CD4-positive, alpha-beta T cell treated with Interleukin-4 for 4 hours (primary cell): ENCODE results near the gene LY6G6F.

ENCODE experiments used
- DNase-seq: peaks from one replicate; pipeline ENCODE4 v3.0.0-alpha.2; 2020

Gene LY6G6F

DNA sequence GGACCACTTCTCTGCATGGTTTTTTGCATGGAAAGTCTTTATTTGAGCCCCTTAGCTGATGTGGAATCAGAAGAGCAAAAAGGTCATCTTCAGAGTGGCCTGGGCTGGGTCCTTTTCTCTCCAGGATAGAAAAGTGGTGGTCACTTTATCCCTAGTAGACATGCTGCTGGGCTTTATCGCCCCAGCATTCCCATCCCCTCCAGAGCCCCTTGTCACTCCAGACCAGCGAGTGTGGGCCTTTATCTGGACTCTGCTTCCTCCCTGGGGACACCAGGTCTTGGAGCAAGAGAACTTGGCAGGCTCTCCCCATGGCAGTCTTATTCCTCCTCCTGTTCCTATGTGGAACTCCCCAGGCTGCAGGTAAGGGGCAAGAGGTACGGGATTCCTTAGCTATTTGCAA lies at the start of gene LY6G6F:
Gene LY6G6F, plus strand, starts transcription at position 268 of the 400 bp plus-strand sequence. Its CDS starts 41 bp downstream, at position 309.
- no peak for DNase-seq

GRCh38 chr6:31657406-31658157 lies 49.1 kb upstream of the LY6G6F start:
- DNase-seq = peak; percentile 29

- DNase-seq = no peak
Observed at GRCh38 chr6:31658158-31658688, 48.4 kb upstream of the LY6G6F start.

DNA sequence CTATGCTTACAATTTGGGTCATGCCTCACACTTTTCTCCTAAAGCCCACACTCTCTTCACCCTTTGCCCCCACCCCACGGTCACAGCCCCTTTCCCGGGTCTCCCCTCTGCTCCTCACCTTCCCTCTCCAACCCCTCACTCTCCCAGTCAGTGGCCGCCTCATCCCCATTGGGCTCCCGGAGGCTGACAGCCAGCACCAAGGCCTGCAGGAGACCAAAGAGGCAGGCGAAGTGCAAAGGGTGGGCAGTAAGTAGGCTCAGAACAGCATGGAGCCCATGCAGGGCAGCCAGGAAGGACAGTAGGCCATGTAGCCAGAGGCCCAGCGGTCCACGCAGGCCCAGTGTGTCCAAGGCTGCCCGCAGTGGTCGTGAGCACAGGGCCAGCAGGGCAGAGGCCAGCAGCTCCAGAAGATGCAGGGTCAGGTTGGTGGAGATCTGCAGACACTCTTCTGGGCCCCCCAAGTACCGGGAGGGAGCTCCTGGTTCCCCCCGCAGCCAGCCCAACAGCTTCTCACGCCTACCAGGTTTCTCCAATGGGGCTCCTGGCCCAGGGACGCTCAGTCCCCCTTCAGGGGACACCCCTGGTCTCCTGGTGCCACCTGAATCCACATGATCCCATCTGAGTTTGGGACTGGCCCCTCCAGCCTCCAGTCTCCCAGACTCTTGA lies 47.5 kb upstream of the LY6G6F start:
- no peak for DNase-seq

GRCh38 chr6:31659649-31660380 lies 46.9 kb upstream of the LY6G6F start:
- DNase-seq = peak; percentile 57

- DNase-seq = peak; percentile 71
Observed at GRCh38 chr6:31660381-31661261, 46.0 kb upstream of the LY6G6F start, which contains the start of gene C6orf47. Gene C6orf47 (minus strand): TSS chr6:31660778. CDS start chr6:31659947, 831 bp downstream.

DNA sequence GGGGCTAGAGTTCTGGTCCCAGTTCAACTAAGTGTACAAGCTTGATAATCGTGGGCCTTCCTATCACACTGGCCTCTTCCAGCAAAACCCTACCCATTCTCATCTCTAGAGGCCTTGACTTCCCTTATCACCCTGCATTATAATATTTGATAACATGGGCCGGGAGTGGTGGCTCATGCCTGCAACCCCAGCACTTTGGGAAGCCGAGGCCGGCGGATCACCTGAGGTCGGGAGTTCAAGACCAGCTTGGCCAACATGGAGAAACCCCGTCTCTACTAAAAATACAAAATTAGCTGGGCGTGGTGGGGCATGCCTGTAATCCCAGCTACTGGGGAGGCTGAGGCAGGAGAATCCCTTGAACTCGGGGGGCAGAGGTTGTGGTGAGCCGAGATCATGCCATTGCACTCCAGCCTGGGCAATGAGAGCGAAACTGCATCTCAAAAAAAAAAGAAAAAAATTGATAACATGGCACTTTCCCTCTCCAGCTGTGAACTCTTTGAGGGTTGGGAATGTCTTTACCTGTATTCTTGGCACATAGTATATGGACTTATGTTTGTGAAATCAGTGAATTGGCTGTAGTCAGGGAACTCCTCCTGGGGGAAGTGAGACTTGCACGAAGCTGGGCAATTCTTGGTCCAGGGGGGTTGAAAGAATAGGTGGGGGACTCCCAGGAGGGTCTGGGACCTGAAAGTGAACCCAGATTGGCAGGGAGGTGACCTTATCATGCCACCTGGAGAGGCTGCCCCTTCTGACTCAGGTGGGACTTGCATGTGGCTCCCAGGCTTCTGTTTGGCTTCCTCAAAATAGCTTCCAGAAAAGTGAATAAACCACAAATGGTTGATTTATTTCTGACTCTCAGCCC lies 45.2 kb upstream of the LY6G6F start:
- no peak for DNase-seq

GRCh38 chr6:31662124-31662723 lies 44.4 kb upstream of the LY6G6F start:
- DNase-seq = no peak

- no peak for DNase-seq
Observed at GRCh38 chr6:31663126-31663960, 43.3 kb upstream of the LY6G6F start.

GRCh38 chr6:31663961-31664789 lies 42.5 kb upstream of the LY6G6F start:
- DNase-seq = no peak

GRCh38 chr6:31664790-31665500 lies 41.7 kb upstream of the LY6G6F start, which contains the start of gene GPANK1:
Gene GPANK1 (minus strand): TSS chr6:31664997. CDS start chr6:31664478, 519 bp downstream.
- DNase-seq = peak; percentile 93

DNA sequence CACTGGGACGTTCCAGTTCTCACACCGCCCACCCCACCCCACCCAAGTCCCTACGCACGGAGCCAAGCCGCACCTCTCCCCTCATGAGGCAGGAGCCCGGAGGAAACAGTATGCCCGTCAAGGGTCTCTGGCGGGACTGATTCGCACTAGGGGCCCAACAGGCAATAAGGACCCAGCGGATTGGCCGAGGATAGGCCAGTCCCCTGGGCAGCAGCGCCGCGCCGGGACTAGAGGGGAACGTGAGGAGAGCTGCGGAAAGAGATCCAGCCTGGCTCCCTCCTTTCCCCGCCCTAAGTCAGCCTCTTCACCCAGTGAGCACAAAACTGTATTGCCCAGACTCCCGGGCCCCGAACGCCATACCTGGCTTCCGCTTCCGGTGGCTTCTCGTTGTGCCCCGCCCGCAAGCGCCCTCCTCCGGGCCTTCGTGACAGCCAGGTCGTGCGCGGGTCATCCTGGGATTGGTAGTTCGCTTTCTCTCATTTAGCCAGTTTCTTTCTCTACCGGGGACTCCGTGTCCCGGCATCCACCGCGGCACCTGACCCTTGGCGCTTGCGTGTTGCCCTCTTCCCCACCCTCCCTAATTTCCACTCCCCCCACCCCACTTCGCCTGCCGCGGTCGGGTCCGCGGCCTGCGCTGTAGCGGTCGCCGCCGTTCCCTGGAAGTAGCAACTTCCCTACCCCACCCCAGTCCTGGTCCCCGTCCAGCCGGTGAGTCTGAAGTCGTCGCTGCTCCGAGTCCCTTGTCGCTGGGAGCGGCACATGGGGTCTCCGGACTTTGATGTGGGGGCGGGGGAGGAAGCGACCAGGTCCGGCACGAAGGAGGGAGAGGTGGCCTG lies 40.9 kb upstream of the LY6G6F start, which contains the start of gene CSNK2B:
Gene CSNK2B, plus strand, starts transcription at position 580 of the 836 bp plus-strand sequence. CDS start 752 bp downstream, outside the sequence.
- peak; percentile 97 for DNase-seq

DNA sequence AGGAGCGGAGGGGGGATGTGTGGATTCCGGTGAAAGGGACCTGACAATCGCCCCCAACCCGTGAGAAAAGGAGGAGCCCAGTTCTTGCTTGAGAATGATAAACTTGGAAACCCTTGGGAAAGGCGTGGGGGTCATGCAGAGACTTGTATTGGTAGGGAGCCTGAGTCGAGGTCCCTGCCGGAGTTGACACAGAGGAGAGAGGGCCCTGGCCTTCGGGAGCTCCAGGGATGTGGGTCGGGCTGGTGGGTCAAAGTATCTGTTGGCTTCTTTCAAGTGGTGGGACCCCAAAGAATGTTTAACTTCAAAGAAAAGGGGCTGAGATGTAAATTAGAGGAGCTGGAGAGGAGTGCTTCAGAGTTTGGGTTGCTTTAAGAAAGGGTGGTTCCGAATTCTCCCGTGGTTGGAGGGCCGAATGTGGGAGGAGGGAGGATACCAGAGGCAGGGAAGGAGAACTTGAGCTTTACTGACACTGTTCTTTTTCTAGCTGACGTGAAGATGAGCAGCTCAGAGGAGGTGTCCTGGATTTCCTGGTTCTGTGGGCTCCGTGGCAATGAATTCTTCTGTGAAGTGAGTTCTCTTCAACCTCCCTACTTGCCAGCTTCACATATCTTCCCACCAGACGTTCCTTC lies 40.2 kb upstream of the LY6G6F start:
- no peak for DNase-seq

DNA sequence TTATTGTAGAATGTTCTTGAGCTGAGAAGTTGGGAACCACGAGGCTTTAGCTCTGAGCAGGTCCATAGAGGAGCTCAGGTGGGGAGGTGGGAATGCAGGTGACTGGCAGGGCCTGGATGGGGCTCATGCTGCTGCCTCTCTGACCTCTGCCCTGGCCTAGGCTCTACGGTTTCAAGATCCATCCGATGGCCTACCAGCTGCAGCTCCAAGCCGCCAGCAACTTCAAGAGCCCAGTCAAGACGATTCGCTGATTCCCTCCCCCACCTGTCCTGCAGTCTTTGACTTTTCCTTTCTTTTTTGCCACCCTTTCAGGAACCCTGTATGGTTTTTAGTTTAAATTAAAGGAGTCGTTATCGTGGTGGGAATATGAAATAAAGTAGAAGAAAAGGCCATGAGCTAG lies 37.0 kb upstream of the LY6G6F start, which contains the start of gene LY6G5B:
Gene LY6G5B, plus strand, starts transcription at position 301 of the 400 bp plus-strand sequence. CDS start 975 bp downstream, outside the sequence.
- no peak for DNase-seq

- DNase-seq = no peak
Observed at GRCh38 chr6:31676322-31676903, 30.3 kb upstream of the LY6G6F start.

DNA sequence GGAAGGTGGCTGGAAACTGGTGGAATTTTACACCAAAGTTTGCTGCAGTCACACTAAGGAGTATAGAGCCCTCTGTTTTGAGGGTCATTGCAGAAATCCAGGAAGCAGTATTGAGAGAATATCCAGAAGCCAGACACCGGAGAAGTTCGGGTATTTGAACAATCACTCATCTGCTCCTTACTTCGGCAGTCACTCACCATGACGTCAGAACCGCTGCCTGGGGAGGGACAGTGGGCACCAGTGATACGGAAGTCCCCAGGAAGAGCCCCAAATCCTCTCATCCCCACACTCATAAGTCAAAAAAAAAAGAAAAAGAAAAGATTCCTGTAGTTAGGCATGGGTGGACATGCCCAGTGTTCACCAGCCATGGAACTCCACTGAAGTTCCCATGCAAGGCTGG lies 29.8 kb upstream of the LY6G6F start:
- no peak for DNase-seq
